Neural progenitor cell (in vitro differentiated cells): Measurements from ENCODE around the gene LAX1.

ENCODE experiments used
- CTCF ChIP-seq: fragments of 200-600 bp; sonication (generic); IDR thresholded peaks from 2 replicates; pipeline ENCODE4 v1.5.1; 2017; ENCODE audit warnings: antibody characterized with exemption, mild to moderate bottlenecking
- EZH2 ChIP-seq: fragments of 200-600 bp; sonication (generic); IDR thresholded peaks from 2 replicates; pipeline ENCODE4 v1.6.1; 2017; ENCODE audit warnings: antibody characterized with exemption, mild to moderate bottlenecking, moderate library complexity
- EZH2phosphoT487 ChIP-seq: fragments of 200-600 bp; sonication (generic); IDR thresholded peaks from 2 replicates; pipeline ENCODE4 v1.6.1; 2017; ENCODE audit warnings: antibody characterized with exemption

- TF ChIP-seq CTCF (no peak), EZH2 (no peak), EZH2phosphoT487 (no peak)
These were observed 40.7 kb downstream of the LAX1 start for GRCh38 chr1:203805689-203806088.
